PC-9 (cell line): ENCODE data around the gene SEC24D.

Source experiments
- EZH2 ChIP-seq: fragments of 200-600 bp; sonication (generic); IDR thresholded peaks from 2 replicates; pipeline ENCODE4 v1.8.0; 2017; ENCODE audit warnings: antibody characterized with exemption, low read depth
- TF ChIP-seq, protein P1 (sequence below): fragments of 200-600 bp; sonication (generic); conservative IDR thresholded peaks from 2 replicates; pipeline ENCODE4 v1.6.1; 2017; ENCODE audit warnings: mixed run types, antibody characterized with exemption, mild to moderate bottlenecking, moderate library complexity

- TF ChIP-seq, protein P1, sequence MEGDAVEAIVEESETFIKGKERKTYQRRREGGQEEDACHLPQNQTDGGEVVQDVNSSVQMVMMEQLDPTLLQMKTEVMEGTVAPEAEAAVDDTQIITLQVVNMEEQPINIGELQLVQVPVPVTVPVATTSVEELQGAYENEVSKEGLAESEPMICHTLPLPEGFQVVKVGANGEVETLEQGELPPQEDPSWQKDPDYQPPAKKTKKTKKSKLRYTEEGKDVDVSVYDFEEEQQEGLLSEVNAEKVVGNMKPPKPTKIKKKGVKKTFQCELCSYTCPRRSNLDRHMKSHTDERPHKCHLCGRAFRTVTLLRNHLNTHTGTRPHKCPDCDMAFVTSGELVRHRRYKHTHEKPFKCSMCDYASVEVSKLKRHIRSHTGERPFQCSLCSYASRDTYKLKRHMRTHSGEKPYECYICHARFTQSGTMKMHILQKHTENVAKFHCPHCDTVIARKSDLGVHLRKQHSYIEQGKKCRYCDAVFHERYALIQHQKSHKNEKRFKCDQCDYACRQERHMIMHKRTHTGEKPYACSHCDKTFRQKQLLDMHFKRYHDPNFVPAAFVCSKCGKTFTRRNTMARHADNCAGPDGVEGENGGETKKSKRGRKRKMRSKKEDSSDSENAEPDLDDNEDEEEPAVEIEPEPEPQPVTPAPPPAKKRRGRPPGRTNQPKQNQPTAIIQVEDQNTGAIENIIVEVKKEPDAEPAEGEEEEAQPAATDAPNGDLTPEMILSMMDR: no peak
- TF ChIP-seq EZH2: no peak
Observed at GRCh38 chr4:118684873-118685811, 150.8 kb downstream of the SEC24D start, which contains the start of gene METTL14.
